AG04450 (cell line): Measurements from ENCODE around the gene SHOC2. TPM values are rescaled to one million over a fixed set of nuclear protein-coding genes. Genes with fewer than 3 reads are reported as not detected.
A peak's percentile ranks its signal among the peaks of the same experiment; 100 is the strongest.

Experiments
- CTCF ChIA-PET: fragments of 300-600, 350-600 bp; formaldehyde crosslinking; extraction: SDS; loops from one replicate; lab custom pipeline; 2022; ENCODE audit warnings: antibody characterized with exemption, inconsistent platforms; lab: Charles Lee
- POLR2A ChIA-PET: fragments of 350-600 bp; formaldehyde crosslinking; extraction: SDS; loops from one replicate; lab custom pipeline; 2021; ENCODE audit warnings: antibody characterized with exemption, inconsistent platforms; lab: Yijun Ruan, JAX
- DNase-seq: peaks from one replicate; pipeline ENCODE4 v3.0.0-alpha.2; 2011; ENCODE audit warnings: low read depth, low spot score
- H3K27ac ChIP-seq: one replicate; pipeline ENCODE4 v1.5.1; 2012; ENCODE audit warnings: low read depth, low read length, control low read depth
- H3K27me3 ChIP-seq: one replicate; pipeline ENCODE4 v1.6.0; 2012; ENCODE audit warnings: low read length; ENCODE audit not compliant: control insufficient read depth, insufficient read depth
- H3K4me3 ChIP-seq: 2 replicates; pipeline ENCODE4 v1.5.1; 2011; ENCODE audit warnings: mild to moderate bottlenecking, low read depth, low read length, control low read depth
- H3K9me3 ChIP-seq: 2 replicates; pipeline ENCODE4 v1.5.1; 2012; ENCODE audit warnings: low read length; ENCODE audit not compliant: control insufficient read depth, insufficient read depth
- polyA plus RNA-seq: library from polyadenylated mRNA; depleted of rRNA; stranded (reverse); fragments of >200 nt; gene quantifications from 2 replicates; pipeline ENCODE4 v1.2.3, GENCODE V29; 2011
- TF ChIP-seq, protein P1 (sequence below): IDR thresholded peaks from 2 replicates; pipeline ENCODE4 v1.5.1; 2011; ENCODE audit warnings: low read depth, low read length, control low read depth, inconsistent platforms

SHOC2 gene
- polyA plus RNA-seq, 1 experiment = 33.3 TPM

DNA sequence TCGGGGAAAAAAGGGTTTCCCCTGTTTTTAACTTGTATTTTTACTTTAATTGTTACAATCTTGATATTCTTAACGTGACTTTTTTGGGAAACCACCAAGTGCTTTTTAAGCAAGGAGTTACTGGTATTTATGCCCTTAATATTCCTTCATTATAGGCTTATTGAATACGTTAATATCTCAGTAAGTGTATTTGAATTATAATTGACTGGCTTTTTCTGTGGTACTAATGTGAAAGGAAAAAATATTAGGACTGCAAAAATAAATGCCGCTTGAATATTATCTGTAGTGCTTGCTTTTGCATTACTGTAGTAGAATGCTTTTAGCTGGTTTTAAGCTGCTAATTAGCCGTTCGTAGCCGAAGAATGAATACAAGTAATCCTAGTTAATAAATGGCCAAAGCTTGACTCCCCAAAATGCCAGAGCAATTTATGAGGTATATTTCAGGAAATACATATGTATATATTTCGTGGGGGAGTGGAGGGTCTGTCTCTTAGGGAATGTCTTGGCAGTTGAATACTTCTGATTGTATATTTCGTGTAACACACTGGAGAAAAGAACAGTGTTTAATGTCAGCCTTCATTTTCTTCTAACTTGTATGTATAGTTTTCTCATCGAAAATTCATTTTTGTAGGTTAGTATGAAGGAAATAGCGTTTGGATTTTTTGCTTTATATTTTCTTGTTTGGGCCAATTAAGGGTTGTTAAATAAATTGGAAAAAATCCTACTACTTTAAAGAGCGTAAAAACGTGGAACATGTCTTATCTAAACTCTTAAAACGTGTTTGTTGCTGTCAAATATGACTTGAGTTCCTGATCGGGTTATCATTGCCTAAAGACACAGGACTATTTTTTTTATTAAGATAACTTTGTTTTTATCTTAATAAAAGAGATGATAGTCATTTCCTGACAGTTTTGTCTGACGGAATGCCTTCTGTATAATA, 46.1 kb upstream of the SHOC2 start:
- TF ChIP-seq, protein P1, sequence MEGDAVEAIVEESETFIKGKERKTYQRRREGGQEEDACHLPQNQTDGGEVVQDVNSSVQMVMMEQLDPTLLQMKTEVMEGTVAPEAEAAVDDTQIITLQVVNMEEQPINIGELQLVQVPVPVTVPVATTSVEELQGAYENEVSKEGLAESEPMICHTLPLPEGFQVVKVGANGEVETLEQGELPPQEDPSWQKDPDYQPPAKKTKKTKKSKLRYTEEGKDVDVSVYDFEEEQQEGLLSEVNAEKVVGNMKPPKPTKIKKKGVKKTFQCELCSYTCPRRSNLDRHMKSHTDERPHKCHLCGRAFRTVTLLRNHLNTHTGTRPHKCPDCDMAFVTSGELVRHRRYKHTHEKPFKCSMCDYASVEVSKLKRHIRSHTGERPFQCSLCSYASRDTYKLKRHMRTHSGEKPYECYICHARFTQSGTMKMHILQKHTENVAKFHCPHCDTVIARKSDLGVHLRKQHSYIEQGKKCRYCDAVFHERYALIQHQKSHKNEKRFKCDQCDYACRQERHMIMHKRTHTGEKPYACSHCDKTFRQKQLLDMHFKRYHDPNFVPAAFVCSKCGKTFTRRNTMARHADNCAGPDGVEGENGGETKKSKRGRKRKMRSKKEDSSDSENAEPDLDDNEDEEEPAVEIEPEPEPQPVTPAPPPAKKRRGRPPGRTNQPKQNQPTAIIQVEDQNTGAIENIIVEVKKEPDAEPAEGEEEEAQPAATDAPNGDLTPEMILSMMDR = no peak
- Histone ChIP-seq H3K27me3 (peaks cover 2% of the 10 kb centered on the region), H3K27ac (no peak overlapping the region), H3K9me3 (no peaks in the 10 kb centered on the region; the same call in 1 of the 2 replicates), H3K4me3 (peak overlapping the region; percentile 71)
- POLR2A ChIA-PET = interaction anchor here (0.7 to 1.5 kb wide), 4 partner anchors 14 to 46 kb away, joined by 3 to 4 read pairs (median 3); partner anchors contain the start of genes BBIP1 and SHOC2
- DNase-seq = no peak
- CTCF ChIA-PET = interaction anchor here (0.7 to 1.7 kb wide), 7 partner anchors 13 to 265 kb away, joined by 3 to 5 read pairs (median 3); no protein-coding TSS in a partner anchor

DNA sequence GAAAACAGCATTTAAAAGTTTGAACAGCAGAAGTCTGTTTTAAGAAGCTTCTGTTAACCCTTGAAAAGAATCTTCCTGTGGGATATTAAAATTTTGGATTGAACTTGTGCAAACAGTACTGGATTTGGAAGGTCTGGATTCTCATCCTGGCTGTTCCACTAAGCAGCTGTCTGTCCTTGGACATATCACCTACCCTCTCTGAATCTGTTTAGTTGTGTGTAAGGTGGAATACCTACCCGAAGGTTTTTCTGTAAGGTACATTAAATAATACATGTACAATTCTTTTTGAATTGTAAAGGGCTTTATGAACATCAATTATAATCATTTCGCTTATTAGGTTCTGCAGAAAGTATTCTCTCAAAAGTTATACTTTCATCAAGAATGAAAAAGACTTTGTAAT, 45.5 kb upstream of the SHOC2 start:
- peak overlapping the region; percentile 71 for H3K4me3 ChIP-seq
- H3K27me3 ChIP-seq = peaks cover 2% of the 10 kb centered on the region
- ChIA-PET POLR2A (no interaction called here), CTCF (interaction anchor here (1.2 to 1.7 kb wide), 2 partner anchors 19 to 265 kb away, joined by 3 to 5 read pairs; no protein-coding TSS in a partner anchor)
- DNase-seq = no peak
- no peak overlapping the region for H3K27ac ChIP-seq
- no peaks in the 10 kb centered on the region; the same call in 1 of the 2 replicates for H3K9me3 ChIP-seq
- TF ChIP-seq, protein P1 = no peak

DNA sequence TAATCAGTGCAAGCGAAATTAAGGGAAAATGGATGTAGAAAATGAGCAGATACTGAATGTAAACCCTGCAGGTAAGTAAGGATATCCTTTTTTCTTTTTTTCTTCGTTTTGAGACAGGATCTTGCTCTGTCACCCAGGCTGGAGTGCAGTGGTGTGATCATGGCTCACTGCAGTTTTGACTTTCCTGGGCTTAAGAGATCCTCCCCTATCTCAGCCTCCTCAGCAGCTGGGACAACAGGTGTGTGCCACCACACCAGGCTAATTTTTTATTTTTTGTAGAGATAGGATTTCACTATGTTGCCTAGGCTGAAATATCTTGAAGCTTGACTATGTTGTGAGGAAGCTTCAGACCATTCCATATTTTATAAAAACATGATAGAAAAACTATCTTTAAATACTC, 43.4 kb upstream of the SHOC2 start:
- TF ChIP-seq, protein P1 = no peak
- POLR2A ChIA-PET = interaction anchor here (0.7 kb wide), 1 partner anchor 130 kb away, joined by 3 read pairs; no protein-coding TSS in a partner anchor
- CTCF ChIA-PET = interaction anchor here (1.2 to 1.5 kb wide), 2 partner anchors 18 to 265 kb away, joined by 4 read pairs; no protein-coding TSS in a partner anchor
- DNase-seq = no peak
- Histone ChIP-seq H3K27ac (no peak overlapping the region), H3K9me3 (no peaks in the 10 kb centered on the region; the same call in 1 of the 2 replicates), H3K27me3 (no peaks in the 10 kb centered on the region), H3K4me3 (no peak overlapping the region)

DNA sequence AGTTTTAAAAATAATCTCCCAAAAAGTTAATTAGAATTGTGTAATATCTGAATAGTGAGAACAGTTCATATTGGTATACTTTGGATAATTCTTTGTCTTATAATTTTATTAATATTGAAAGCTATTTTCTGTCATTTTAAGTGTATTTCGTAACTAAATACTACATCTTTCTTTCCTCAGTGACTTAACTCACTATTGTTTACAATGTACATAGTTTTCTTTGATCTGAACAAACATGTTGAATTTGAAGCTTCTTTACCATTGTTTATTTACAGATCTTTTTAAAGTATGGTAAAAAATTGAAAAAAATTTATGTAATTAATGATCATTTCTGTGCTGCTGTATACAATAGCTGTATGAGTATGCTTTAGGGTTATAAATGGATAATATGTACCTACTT, 42.6 kb upstream of the SHOC2 start:
- no peaks in the 10 kb centered on the region for H3K27me3 ChIP-seq
- ChIA-PET POLR2A (no interaction called here), CTCF (interaction anchor here (1.4 kb wide), 1 partner anchor 204 kb away, joined by 8 read pairs; no protein-coding TSS in a partner anchor)
- TF ChIP-seq, protein P1 = no peak
- no peak overlapping the region for H3K4me3 ChIP-seq
- no peaks in the 10 kb centered on the region; the same call in 1 of the 2 replicates for H3K9me3 ChIP-seq
- H3K27ac ChIP-seq = no peak overlapping the region
- DNase-seq = no peak
